ENCODE measurements around the gene WAS. TPM values are rescaled to one million over a fixed set of nuclear protein-coding genes. Genes with fewer than 3 reads are reported as not detected.
"Not testable (repeated sequence)": the region's sequence is repeated elsewhere in the genome, so short reads cannot be mapped to it uniquely, and the experiment has no call there.

Gene WAS
- total RNA-seq (2014; rRNA removed; shearing (Covaris generic)), result 0.15 and 0.50 TPM in 2 replicates

GRCh38 chrX:48683411-48683982 is at the start of gene WAS:
Gene WAS (plus strand): TSS chrX:48683799. CDS start chrX:48683854, 55 bp downstream.
- no peak for DNase-seq (ENCODE audit: low spot score)

GRCh38 chrX:48636301-48636700 is 47.3 kb upstream of the WAS start:
- DNase-seq (ENCODE audit: low spot score), result no peak

- no peak for DNase-seq (ENCODE audit: low spot score)
These were observed 46.8 kb upstream of the WAS start for GRCh38 chrX:48636776-48637175.

DNA sequence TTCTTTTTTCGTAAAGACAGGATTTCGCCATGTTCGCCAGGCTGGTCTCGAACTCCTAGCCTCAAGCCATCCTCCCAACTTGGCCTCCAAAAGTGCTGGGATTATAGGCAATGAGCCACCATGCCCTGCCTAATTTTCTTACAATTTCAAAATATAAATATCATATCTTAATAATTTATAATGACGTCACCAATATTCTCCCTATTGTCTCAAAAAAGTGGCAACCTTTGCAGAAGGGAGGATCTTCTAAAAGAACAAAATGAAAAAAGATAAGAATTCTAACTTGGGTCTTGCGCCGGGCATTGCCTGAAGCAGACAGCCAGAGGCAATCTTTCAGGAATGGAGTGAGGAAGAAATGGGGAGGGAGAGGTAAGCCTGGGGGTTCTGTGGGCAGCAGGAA is 37.9 kb upstream of the WAS start:
- no peak for DNase-seq (ENCODE audit: low spot score)

DNA sequence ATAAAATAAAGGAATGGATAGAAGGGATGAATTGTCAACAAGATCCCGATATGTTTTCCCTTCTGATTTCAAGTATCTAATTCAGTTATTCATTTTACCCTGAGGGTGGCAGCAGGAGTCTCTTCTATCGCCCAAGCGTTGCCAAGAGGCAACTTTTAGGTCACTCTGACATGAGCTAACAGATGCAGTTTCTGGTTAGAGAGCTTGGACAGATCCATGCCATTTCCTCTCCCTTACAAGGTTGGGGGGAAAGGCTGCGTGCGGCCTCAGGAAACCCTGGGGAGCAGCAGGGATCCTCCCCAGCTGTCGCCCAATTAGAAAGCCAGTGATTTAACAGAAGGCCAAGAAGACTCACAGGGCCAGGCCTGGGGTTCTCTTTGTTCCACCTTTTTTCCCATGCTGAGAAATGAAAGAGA is 35.3 kb upstream of the WAS start:
- peak; percentile 39 for DNase-seq (ENCODE audit: low spot score)

GRCh38 chrX:48649102-48649501 is 34.5 kb upstream of the WAS start:
- DNase-seq (ENCODE audit: low spot score), result no peak

GRCh38 chrX:48652055-48652579 is 31.5 kb upstream of the WAS start:
- DNase-seq (ENCODE audit: low spot score), result not testable (repeated sequence)

GRCh38 chrX:48654746-48655145 is 28.9 kb upstream of the WAS start:
- not testable (repeated sequence) for DNase-seq (ENCODE audit: low spot score)

GRCh38 chrX:48659686-48660085 is 23.9 kb upstream of the WAS start:
- not testable (repeated sequence) for DNase-seq (ENCODE audit: low spot score)

DNA sequence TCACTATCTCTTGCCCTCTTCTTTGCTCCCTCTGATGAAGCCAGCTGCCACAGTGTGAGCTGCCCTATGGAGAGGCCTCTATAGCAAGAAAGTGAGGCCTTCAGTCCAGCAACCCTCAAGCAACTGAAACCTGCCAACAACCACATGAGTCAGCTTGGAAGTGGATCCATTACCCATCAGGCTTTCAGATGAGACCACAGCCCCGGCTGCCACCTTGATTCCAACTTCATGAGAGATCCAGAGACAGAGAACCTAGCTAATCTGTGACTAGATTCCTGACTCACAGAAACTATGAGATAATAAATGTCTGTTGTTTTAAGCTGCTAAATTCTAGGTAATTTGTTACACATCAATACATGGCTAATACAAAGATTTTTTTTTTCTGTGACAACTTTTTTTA is 20.4 kb upstream of the WAS start:
- no peak for DNase-seq (ENCODE audit: low spot score)

DNA sequence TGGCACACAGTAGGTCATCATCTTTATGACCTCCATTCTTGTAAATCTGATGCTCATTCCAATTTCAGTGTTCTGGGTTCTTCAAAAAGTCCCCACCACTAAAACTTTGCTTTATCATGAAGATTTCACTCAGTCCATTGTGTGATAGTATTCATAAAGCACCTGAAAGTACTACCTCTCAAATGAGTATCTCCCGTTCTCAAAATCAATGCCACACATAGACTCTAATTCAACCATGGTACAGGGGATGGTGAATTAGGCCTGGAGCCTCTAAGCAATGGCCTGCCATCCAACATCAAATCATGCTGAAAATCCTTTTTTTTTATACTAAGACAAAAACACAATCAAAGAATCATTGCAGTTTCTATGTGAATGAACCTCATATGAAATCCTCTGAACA is 19.4 kb upstream of the WAS start:
- DNase-seq (ENCODE audit: low spot score), result no peak

- no peak for DNase-seq (ENCODE audit: low spot score)
These were observed 17.6 kb upstream of the WAS start for GRCh38 chrX:48665991-48666390.

DNA sequence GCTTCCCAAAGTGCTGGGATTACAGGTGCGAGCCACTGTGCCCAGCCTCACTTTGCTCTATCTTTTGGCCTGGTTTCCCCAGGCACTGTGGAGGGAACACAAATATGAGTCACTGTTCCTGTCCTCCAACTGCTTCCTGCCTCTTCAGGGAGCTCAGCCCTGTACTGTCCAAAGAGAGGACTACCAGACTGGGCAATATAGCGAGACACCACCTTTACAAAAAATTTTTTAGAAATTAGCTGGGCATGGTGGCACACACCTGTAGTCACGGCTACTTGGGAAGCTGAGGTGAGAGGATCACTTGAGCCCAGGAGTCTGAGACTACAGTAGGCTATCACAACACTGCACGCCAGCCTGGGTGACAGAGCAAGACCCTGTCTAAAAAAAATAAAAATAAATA is 16.9 kb upstream of the WAS start:
- DNase-seq (ENCODE audit: low spot score), result no peak

DNA sequence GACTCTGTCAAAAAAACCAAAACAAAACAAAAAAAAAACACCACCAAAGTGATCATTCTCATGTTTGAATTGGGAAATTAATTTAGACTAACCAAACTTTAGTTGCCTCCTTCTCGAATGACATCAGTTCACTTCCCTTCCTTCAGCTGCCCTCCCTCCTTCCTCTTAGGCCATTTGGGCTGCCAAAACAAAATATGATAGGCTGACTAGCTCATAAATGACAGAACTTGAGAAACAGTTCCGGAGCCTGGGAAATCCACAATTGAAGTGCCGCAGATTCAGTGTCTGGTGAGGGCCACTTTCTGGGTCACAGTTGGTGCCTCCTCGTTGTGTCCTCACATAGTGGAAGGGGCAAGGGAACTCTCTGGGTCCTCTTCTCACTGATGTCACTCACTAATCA is 16.1 kb upstream of the WAS start:
- no peak for DNase-seq (ENCODE audit: low spot score)

DNA sequence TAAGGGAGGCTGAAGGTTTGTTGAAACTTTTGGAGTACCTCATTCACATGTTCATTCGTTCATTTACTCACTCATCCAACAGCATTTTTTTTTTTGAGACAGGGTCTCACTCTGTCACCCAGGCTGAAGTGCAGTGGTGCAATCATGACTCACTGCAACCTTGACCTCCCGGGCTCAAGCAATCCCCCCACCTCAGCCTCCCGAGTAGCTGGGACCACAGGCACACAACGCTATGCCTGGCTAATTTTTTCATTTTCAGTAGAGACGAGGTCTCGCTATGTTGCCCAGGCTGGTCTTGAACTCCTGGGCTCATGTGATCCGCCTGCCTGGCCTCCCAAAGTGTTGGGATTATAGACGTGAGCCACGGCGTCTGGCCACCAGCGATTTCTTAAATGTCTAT is 15.4 kb upstream of the WAS start:
- not testable (repeated sequence) for DNase-seq (ENCODE audit: low spot score)

DNA sequence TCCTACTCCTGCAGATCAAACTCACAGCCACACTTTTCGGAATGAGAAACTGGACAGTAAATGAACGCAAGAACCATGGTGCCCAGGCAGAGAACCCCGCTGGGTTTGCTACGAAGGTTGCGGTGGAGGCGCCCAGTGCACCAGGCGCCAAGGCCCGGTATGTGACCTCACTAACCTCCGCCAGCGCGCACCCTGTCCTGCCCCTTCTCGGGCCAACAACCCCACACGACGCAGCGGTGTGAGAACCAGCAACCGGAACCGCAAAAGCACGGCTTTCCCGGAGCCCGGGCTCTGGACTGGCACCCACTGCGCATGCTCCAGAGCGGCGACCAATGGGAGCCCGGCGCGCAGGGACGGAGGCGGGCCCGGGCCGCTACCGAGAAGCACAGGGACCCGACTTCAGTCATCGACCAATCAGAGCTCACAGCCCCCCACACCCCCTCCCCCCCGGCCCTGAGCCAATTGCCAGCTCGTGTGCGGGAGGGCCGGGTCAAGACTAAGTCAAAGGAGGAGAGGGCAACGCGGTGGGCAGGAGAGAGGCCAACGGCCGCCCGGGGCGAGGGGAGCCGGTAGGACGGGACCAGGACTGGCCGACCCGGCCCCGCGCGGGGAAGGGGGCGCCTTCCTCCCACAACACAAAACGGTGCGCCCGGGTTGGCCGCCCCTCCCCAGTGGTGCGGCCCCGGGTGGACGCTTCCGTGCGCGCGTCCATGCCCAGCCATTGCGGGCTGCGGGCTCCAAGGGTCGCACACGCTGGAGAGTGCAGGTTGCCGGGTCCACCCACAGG is 7.3 kb upstream of the WAS start:
- peak; percentile 88 for DNase-seq (ENCODE audit: low spot score)

GRCh38 chrX:48676893-48677270 is 6.7 kb upstream of the WAS start:
- DNase-seq (ENCODE audit: low spot score), result peak; percentile 34

DNA sequence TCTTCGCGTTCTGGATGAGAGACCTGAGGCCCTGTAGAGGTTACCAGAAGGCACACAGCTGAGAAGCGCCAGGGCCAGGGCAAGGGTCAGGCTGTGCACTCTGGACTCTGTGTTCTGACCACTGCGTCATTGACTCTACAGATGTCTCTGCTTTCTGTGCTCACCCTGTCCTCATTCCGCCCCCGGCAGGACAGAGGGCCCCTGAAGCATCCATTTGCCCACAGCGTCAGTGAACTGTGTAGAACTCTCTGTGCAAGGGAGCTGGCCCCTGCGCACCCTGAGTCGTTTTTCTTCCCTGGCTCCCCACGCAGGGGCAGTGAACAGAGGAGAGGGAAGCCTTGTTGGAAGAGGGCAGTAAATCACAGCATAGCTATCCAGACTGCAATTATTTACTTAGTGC is 6.1 kb upstream of the WAS start:
- no peak for DNase-seq (ENCODE audit: low spot score)

DNA sequence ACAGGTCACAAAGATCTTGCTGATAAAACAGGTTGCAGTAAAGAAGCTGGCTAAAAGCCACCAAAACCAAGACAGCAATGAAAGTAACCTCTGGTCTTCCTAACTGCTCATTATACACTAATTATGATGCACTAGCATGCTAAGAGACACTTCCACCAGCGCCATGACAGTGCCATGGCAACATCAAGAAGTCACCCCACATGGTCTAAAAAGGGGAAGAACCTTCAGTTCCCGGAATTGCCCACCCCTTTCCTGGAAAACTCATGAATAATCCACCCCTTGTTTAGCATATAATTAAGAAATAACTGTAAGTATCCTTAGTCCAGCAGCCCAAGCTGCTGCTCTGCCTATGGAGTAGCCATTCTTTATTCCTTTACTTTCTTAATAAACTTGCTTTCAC is 3.1 kb upstream of the WAS start:
- not testable (repeated sequence) for DNase-seq (ENCODE audit: low spot score)

DNA sequence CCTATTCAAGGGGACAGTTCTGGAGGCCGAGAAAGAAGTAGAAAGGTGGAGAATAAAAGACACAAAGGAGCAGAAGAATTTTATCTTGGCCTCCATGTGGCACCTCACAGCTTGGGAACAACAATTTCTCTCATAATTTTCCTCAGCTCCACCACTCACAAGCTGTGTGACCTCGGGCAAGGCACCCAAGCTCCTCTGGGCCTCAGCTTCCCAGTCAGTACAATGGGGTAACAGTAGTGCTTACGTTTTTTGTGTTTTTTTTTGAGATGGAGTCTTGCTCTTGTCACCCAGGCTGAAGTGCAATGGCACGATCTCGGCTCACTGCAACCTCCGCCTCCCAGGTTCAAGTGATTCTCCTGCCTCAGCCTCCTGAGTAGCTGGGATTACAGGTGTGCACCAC is 2.7 kb upstream of the WAS start:
- not testable (repeated sequence) for DNase-seq (ENCODE audit: low spot score)

GRCh38 chrX:48681539-48682183 is 1.9 kb upstream of the WAS start:
- no peak for DNase-seq (ENCODE audit: low spot score)

GRCh38 chrX:48682795-48683194 is 804 bp upstream of the WAS start:
- DNase-seq (ENCODE audit: low spot score), result not testable (repeated sequence)

DNA sequence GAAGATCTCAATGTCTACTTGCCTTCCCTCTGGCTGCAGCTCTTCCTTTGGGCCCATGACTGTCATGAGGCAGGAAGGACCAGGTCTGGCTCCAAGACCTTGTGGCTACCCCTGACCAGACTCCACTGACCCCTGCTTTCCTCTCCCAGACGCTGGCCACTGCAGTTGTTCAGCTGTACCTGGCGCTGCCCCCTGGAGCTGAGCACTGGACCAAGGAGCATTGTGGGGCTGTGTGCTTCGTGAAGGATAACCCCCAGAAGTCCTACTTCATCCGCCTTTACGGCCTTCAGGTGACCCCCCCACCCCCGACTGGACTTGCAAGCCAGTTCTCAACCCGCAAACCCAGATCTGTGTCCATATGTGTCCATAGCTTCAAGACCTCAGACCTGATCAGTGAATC is 535 bp downstream of the WAS start:
- no peak for DNase-seq (ENCODE audit: low spot score)
